ENCODE measurements around the gene NFIX.

NFIX gene

DNA sequence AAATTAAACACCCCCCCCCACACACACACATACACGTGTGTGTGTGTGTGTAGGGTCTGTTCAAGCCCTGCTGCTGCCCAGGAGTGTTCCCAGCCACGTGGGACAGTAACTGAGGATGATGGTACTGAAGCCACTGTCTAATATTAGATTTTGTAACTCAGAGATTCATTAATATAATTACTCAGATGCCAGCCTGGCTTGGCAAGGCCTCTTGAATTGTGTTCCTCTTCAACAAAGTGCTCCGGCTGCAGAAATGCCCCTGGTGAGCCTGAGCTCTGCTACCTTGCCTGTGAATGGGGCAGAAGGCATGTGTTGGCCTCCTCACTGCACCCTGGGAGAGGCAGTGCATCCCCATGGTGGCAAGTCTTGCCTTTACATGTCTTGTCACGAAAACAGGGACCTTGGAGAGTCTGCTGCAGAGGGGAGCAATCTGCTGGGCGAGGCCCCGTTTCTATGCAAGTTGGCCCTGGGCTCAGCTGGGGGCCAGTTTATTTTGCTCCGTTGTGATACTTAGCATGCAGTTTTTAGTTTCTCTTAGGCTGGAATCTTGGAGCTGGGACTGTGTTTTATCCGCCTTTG, 44.0 kb downstream of the NFIX start:
- FAIRE-seq, result no peak

DNA sequence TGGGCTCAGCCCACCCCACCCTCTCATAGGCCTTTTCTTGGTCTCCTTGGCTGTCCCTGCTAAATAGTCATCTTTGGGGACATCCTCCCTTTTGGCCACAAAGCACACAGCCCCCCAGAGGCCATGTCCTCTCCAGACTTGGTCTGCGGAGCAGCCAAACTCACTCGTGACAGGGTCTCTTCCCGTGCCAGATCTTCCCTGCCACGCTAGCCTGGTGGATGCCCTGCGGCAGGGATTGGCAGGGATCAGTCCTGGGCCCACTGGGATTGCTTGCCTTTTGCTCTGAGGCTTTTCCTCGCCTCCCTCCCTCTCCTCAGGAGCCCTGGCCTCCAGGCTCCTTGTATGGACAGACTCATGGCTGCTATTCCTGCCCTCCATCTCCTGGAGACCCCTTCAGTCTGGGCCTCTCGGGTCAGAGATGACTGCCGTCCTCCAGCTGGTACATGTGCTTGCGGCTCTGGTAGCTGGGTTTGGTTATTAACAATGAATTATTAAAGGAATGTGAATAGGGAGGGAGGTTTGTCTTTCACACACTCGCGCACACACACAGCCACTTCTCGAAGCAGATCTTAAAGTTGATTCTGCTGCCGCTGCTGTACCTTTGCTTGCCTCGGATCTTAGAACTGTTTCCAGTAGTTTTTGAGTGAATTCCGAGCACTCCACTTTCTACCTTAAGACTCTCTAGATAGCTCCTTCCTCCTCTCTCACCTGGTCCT, 45.1 kb downstream of the NFIX start:
- FAIRE-seq, result no peak

DNA sequence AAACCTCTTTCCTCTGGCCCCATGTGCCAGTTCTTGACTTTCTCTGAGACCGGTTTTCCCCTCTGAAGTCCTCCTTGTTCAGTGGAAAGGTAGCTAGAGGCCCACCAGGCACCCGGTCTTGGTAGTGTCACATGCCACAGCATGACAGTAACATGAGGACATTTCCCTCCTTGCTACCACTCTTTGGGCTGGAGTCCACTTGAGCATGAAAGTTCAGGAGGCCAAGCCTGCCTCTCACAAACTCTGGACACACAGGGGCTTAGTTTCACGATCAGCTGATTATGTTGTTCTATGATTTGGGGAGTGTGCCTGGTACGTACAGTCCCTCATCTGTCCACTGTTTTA, 45.6 kb downstream of the NFIX start:
- no peak for FAIRE-seq

DNA sequence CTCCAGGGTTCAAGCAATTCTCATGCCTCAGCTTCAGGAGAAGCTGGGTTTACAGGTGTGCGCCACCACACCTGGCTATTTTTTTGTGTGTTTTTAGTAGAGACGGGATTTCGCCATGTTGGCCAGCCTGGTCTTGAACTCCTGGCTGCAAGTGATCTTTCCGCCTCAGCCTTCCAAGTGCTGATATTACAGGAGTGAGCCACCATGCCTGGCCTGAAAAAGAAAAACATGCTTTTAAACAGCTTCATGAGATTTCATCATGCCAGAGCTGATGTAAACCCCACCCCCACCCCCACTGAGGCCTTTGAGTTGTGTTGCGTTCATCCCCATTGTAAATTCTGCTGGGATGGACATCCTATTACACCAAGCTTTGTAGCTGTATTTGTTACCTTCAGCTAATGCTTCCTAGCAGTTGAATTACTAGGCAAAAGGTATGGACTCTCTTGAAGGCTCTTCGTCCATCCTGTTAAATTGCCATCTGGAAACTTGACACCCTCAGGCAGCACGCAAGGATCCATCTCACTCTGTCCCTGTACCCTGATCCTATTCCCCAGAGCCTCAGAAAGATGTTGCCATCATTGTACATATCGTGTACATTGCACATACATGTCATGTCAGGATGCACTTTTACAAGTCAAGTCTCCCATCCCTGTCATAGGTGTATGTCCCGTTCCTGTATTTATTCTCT, 47.3 kb downstream of the NFIX start:
- no peak for FAIRE-seq

DNA sequence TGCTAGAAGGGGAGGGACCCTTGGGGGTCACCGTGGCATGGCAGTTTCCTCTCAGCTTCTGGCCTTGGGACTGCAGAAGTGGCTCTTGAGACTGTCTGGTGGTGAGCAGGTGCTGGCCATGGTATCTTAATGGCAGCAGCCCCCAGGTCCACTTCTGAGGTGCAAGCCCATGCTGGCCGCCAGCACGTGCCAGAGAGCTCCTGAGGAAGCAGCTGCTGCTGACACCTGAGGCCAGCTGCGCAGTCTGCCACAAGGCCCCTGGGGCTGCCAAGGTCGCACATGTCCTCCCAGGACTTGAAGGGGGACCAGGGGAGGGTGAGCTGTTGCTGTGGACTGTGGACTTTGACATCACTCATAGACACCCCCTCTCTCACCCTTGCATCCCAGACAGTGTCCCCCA, 48.0 kb downstream of the NFIX start:
- FAIRE-seq, result no peak

DNA sequence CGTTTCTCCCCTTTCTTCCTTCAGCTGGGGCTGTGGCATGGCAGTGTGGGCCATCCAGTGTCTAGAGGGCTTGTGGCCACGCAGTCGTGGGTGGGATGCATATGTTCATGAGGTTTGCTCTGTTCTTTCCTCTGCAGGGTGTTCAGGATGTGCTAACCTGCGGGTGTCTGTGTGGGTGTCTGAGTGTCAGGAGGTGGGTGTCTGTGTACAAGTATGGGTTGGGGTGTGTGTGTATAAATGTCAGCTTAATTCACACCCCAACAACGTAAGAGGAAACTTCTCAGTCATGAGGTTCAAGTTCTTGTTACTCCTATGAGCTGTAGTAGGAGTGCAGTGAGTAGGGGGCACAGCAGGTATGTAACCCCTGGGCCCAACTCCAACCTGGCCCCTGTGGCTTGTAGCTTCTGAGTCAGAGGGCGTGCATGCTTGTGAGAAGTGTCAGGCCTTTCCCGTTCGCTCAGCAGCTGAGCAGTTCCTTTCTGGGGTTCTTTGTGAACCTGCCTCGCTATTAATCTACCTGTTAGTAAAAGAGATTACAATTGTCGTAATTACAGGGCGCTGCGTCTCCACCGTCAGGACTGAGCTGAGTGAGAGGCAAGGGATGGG, 49.1 kb downstream of the NFIX start:
- no peak for FAIRE-seq

DNA sequence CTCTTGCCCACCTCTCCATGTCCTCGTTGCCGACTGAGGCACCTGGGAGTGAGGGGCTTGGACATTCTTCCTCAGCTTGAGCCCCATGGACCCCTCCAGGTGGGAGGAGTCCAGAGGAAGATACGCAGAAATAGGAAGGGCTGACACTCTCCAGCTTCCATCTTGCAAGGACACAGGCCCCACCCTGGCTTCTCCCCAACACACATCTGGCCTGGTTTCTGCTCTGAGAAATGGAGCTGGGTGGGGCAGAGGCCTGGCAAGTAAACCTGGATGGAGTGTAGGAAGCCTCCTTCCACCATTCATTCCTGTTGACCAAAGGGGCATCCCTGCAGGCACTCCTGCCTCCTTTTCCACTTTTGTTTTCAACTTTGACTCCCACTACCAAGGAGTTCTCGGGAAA, 50.5 kb downstream of the NFIX start:
- no peak for FAIRE-seq

DNA sequence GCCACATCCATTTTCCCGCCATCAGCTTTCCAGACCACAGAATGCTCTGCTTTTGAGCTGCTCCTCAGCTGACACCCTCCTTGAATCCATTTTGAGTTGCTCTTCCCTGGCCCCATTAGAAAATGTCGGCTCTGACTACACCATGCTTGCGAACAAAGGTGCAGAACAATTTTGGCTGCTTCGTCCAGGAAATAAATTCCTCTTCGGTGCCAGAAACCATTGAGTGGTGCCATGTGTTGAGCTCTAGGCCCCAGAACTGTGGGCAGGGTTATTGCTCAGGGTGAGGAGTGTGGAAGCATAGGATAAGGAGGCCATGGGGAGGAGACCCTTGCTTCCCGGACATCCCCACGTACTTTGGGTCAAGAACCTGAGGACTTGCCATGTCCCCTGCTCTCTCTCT, 52.1 kb downstream of the NFIX start:
- FAIRE-seq, result no peak

DNA sequence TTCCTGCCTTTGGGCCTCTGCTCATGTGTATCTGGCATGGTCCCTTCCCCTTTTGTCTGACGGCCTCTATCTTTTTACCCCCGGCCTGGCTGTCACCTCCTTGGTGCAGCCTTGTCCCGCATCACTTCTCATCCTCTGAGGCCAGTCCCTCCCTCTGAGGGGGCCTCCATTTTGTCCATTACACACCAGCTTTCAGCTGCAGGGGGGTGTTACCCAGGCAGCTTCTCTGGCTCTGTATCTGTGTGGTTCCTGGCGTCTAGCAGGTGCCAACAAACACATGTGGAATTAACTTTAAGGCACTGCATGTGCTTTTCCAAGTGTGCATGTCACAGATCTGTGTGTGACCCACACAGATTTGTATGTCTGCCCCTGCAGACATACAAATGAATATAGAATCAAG, 55.0 kb downstream of the NFIX start:
- no peak for FAIRE-seq

DNA sequence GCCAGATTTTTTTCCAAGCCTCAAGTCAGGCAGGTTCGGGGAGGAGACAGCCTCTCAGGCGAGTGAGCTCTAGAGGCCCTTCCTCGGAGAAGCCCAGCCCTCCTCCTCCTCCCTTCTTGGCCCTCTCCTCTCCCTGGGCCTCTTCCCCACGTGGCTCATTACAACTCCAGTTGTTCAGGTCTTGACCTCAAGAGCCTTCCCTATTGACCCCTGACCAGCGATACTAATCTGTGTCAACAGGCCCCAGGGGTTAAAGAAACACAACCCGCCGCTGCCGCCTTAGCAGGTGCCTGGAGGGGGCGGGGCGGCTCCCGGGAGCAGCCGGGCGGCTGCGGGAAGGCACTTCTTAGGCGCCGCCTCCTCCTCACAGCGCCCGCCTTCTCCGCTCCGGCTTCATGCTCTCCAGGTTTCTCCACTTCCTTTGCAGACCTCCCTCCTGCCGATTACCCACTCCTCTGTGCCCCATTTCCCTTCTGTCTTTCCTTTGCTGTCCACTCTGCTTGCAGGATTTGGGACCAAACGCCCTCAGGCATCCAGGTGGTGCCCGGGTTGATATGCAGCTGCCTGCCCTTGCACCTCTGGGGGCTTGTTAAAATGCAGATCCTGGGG, 56.4 kb downstream of the NFIX start:
- peak; percentile 81 for FAIRE-seq

DNA sequence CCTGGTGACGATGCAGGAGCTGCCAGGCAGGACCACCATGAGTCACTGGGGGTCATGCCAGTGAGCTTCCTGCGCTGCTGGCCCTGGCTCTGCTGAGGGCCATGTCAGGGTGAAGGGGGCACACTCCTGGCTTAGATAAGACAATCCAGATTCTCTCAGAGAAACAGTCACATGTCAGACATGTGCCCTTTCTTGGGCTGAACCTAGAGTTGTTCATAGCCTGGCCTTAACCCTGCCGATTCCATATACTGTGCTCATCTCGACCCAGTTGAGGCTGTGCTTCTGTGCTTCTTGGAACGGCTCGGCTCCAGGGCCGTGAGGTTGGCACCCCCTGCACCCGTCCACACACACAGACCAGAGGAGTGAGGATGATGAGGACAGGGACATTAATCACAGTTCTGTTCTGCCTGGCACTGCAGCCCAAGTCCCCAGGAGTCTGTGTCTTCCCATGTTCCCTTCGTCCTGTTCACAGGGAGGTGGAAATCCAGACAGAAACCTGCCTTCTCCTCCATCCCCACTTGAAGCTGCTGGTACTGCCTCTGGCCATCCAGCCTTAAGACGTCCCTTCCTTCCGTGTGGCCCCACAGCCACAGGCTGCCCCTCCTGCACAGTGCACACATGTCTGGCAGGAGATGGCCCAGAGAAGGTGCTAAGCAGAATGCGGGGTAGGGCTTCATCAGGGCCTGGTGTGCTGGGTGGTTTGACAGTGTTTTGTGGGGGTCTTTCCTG, 57.3 kb downstream of the NFIX start:
- FAIRE-seq, result no peak

DNA sequence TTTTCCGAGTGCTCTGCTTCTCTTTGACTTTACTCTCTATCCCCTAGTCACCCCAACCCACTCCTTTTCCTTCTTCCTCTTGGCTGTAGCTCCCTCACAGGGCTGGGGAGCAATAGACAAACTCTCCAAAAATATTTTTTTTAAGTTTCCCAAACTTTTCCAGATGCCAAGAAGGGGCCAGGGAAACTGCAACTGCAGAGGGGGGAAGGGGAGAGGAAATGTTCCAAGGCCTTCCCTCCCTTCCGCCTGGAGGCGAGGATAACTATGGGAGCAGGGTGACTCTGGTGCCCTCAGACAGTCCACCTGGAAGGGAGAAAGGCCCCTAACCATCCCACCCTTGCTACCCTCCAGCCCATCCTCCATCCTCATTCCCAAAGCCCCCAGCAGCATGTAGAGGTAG, 58.0 kb downstream of the NFIX start:
- FAIRE-seq, result no peak

DNA sequence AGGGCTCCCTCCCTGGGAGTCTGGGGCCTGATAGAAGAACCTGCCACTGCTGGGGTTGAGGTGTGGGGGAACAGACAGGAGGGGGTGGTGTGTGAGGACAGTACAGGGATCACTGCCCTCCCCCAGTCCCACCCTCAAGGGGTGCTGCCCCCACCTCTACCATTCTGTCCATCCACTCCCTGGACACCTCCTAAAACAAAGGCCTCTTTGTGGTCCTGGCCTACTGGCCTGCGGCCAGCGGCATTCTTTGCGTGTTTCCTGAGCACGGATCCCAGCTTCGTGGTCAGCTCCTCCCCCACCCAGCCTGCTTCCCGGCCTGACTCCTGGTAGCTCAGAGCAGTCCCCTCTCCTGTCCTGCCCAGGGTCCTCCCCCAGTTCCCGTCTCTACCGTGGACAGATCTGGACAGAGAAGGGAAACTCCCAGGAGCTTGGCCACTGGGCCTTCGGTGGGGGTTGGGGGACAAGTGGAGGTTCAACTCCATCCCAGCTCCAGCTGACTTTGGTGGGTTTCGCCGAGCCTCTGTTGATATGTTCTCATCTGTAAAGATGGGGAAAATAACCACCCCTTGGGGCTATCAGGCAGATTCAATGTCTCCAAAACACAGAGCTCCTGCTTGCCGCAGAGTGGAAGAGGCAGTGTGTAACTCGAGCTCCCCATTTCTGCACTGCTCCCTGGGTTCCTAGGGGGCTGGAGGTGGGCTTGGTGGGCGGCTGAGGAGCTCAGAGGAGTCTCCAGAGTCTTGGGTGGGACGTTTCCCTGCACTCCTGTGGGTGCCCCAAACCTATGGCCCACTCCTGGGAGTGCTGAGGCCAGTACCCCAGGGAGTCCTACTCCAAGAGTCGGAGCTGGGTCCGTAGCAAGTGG, 58.7 kb downstream of the NFIX start:
- peak; percentile 58 for FAIRE-seq

DNA sequence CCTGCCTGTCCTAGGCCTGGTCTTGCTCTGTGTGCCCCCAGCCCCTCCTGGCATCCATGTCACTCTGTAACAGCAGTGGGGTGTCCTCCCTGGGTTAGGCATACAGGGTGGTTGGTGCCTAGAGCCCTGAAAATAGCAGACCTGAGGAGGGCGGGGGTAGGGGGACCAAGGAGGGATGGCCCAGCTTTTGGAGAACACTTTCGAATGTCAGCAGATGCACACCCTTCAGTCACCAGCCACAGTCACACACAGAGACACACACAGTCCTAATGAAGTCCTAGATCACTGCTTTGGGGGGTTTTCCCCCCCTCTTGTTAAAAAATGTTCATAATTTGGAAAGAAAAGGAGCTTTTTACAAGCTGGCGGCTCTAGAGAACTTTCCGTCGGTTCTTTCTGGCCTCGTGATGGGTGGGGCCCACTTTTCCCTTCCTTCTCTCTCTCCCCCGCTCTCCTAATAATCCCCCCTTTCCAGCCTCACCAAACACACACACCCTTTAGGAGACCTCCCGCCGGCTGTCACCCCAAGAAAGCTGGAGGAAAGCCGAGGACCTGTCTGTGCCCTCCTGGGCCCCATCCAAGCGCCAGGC, 59.4 kb downstream of the NFIX start:
- FAIRE-seq, result peak; percentile 93

DNA sequence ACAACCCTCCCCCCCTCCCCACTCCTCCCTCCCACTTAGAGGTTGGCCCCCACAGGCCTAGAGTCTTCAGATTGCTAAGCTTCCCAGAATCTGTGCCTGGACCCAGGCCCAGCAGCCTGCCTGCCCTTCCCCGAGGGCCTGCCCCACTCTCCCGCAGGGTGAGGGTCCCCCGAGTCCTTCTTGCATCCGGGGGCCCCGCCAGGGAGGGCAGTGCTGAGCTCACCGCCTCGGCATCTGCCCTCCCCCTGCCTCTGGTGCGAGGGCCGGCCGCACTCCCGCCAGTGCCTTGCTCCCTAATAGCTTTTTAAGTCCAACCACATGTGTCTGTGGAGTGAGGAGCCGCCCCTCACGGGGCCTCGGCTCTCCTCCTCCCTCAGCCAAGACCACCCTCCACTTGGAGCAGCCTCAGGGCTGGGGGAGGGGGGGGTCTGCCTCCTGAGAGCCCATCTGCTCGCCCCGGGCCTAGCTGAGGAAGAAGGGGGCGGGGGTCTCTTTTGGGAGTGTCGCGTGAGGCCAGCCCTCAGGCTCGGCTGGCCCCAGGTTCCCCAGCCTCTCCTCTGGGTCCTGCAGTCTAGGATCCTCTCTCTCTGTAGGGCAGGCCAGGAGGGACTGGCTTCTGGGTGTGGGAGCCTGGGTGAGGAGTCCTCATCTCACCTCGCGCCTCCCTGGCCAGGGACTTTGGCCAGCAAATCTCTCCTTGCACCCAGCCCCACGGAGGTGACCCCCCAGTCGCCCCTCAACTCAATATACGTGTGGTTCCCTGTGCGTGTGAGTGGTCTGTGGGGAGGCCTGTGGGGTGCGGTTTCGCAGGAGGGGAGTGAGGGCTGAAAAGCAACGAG, 60.2 kb downstream of the NFIX start:
- FAIRE-seq, result no peak

DNA sequence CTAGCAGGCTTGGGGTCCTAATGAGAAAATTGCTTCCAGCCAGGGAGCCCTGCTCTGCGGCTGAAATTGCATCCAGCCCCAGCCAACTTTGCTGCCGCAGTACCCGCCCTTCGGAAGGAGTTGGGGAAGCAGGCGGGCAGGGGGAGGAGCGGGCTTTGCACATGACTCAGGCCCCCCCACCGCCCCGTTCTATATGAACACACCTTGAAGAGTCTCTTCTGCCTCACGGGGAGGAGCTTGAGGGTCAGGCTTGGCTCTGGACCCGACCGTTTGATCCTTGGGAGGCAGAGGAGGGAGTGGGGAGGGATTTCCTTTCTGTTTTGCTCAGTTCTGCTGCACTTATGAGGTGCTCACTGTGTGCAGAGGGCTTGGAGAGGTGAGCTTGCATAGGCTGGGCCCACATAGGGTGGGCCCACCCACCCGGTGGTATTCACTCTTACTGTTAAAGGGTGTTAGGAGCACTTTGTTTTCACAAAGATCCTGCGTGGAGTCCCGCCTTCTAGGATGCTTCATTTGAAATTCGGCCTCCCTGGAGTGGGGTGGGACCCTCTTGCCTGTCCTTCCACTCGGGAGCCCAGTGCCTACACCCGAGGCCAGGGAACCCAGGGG, 60.9 kb downstream of the NFIX start:
- FAIRE-seq, result peak; percentile 97

DNA sequence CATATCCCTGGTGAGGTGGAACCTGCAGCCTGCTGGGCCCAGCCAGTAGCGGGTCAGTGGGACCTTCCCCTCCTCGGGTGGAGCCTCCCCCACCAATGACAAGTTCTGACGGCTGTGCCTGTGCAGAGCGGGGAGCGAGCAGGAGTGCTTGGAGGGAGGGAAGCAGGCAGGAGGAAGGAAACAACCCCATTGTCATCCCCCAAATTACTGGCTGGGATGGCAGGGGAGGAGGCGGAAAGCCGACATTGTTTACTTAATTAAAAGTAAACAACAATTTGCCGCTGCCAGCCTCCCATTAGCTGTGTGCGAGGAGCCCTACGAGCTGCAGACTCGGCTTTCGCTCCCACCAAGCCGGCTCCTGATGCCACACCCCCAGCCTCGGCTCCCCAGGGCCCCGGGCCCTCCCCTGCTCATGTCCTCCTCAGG, 61.9 kb downstream of the NFIX start:
- no peak for FAIRE-seq

DNA sequence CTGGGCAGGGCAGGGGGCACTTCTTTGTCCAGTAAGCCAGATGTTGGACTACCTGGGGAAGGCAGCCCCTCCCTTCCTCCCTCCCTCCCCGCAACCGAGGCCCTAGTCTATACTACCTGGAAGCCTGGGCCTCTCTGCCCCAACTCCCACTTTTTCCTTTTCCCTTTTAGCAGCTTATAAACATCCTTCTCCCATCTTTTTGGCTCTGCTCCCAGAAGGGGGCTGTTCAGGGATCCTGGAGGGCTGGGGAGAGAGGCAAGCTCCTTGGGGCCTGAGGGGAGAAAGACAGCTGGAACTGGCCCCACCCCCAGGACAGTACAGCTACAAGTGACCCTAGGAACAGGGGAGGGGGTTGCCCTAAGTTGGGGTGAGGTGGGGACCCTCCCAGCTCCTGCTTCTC, 62.5 kb downstream of the NFIX start:
- FAIRE-seq, result no peak

DNA sequence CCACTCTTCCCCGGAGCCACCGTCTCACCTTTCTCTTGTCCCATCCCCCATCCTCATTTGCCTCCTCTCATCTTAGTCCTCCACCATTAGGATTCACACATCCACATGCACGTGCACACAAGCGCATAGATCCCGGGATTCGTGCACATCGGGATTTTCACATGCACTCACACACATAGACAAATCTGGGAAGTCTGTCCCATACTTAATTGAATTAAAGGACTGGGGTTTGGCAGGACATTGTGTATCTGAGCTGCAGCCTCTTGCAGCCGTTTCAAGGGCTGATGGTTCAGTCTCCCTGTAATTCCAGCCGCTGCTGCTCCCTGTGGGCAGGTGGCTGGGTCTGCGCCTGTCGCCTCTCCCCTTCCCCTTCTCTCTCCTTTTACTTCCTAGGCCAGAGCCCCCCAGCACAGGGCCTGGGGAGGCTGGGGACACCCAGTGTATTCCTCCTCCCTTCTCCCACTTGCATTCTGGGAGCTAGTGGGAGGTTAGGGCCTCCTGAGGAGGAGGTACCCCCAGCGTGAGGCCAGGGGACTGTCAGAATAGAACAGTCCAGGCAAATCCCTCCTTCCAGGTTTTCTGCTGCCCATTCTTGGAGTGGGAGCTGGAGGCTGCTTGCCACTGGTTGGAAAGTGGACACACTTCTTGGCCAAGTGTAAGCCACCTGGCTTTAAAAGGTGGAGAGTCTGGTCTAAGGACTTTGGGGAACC, 63.8 kb downstream of the NFIX start:
- FAIRE-seq, result no peak
